ENCODE results near the gene SIRPA.

The SIRPA gene

GRCh38 chr20:1951436-1952115, 56.4 kb downstream of the SIRPA start:
- in situ Hi-C loops (cut with HindIII; ENCODE audit: low sequenced_read_pairs), result no loop called here
- TF ChIP-seq CTCF (IDR thresholded peaks at IDR 0.05; ENCODE audit: low read depth, low read length), result no peak
- no peak for DNase-seq (ENCODE audit: low read depth, low spot score)
- no peak overlapping the region for H3K4me3 ChIP-seq (ENCODE audit: low read depth, low read length)

- TF ChIP-seq CTCF (IDR thresholded peaks at IDR 0.05; ENCODE audit: low read depth, low read length), result no peak
- in situ Hi-C loops (cut with HindIII; ENCODE audit: low sequenced_read_pairs), result no loop called here
- DNase-seq (ENCODE audit: low read depth, low spot score), result no peak
- no peak overlapping the region for H3K4me3 ChIP-seq (ENCODE audit: low read depth, low read length)
These were observed 57.7 kb downstream of the SIRPA start for GRCh38 chr20:1952737-1953530.

GRCh38 chr20:1953621-1954020, 58.4 kb downstream of the SIRPA start:
- in situ Hi-C loops (cut with HindIII; ENCODE audit: low sequenced_read_pairs), result no loop called here
- no peak for TF ChIP-seq CTCF (IDR thresholded peaks at IDR 0.05; ENCODE audit: low read depth, low read length)
- H3K4me3 ChIP-seq (ENCODE audit: low read depth, low read length), result no peak overlapping the region
- DNase-seq (ENCODE audit: low read depth, low spot score), result no peak

GRCh38 chr20:1955217-1955616, 60.0 kb downstream of the SIRPA start:
- no peak for DNase-seq (ENCODE audit: low read depth, low spot score)
- TF ChIP-seq CTCF (IDR thresholded peaks at IDR 0.05; ENCODE audit: low read depth, low read length), result no peak
- in situ Hi-C loops (cut with HindIII; ENCODE audit: low sequenced_read_pairs), result no loop called here
- no peak overlapping the region for H3K4me3 ChIP-seq (ENCODE audit: low read depth, low read length)

- no peak overlapping the region for H3K4me3 ChIP-seq (ENCODE audit: low read depth, low read length)
- no peak for DNase-seq (ENCODE audit: low read depth, low spot score)
- in situ Hi-C loops (cut with HindIII; ENCODE audit: low sequenced_read_pairs), result no loop called here
- TF ChIP-seq CTCF (IDR thresholded peaks at IDR 0.05; ENCODE audit: low read depth, low read length), result no peak
These were observed 63.2 kb downstream of the SIRPA start for GRCh38 chr20:1958426-1958825.

- no peak overlapping the region for H3K4me3 ChIP-seq (ENCODE audit: low read depth, low read length)
- no peak for TF ChIP-seq CTCF (IDR thresholded peaks at IDR 0.05; ENCODE audit: low read depth, low read length)
- in situ Hi-C loops (cut with HindIII; ENCODE audit: low sequenced_read_pairs), result no loop called here
- DNase-seq (ENCODE audit: low read depth, low spot score), result no peak
These were observed 63.9 kb downstream of the SIRPA start for GRCh38 chr20:1959156-1959555.

Data from astrocyte of the spinal cord (primary cell).